GM10847 (cell line): ENCODE measurements around the gene TGFBR3.

Experiments used
- POLR2A ChIP-seq: IDR thresholded peaks from 2 replicates; pipeline ENCODE4 v1.6.1; 2011; ENCODE audit not compliant: insufficient read length; ENCODE audit errors: extremely low read depth

Gene TGFBR3

DNA sequence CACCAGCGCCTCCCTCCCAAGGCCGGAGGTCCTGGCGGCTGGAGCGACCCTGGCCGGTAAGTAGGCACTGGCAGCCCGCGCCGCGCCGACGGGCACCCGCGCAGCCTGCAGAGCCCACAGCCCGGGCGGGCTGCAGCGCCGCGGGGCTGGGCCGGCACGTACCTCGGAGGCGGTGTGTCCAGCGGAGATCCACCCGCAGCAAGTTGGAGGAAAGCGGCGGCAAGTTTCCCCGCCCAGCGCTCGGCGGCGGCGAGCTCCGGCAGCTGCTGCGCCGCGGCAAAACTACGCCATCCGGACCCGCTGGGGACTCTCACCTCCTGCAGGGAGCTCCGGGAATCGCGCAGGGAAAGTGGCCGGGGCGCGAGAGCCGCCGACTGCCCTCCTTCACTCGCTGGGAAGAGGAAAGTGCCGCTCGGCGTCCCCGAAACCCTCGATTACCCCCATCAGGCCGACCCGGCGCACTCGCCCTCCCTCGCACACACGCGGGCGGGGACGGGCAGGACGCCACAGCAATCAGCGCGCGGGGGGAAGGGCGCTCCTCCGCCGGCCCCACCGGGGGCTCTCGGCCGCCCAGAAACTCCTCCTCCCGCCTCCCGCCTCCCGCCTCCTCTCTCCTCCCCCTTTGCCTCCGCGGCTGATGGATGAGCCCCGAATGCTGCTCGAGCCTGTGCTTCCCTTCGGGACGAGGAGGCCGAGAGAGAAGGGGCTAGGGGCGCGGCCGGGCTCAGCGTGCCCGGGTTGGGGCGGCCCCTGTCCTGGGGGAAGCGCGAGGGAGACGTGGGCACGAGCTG is at the start of gene TGFBR3:
TSS of gene TGFBR3 (minus strand) at position 436 of the 791 bp plus-strand sequence. CDS start 24,620 bp downstream, outside the sequence.
- TF ChIP-seq POLR2A = no peak

- no peak for TF ChIP-seq POLR2A
Observed at GRCh38 chr1:91929250-91929649, 43.3 kb upstream of the TGFBR3 start.

DNA sequence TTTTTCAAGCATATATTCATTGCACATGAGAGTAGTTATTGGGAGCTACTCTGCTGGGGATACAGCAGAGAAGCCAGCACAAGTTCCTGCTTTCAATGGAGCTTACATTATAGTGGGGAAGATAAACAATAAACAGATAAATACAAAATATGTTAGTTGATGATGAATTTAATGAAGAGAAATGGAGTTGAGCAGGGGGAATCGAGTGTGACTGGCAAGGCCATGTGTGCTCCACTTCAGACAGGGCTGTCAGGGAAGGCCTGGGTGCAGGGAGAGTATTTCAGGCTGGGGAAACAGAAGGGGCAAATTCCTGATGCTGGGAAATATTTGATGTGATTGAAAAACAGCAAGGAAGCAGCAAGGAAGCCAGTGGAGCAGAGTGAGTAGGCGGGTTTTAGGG is 42.1 kb upstream of the TGFBR3 start:
- TF ChIP-seq POLR2A = no peak

GRCh38 chr1:91925644-91926435 is 39.9 kb upstream of the TGFBR3 start:
- TF ChIP-seq POLR2A = no peak

GRCh38 chr1:91924146-91924545 is 38.2 kb upstream of the TGFBR3 start:
- TF ChIP-seq POLR2A = no peak

DNA sequence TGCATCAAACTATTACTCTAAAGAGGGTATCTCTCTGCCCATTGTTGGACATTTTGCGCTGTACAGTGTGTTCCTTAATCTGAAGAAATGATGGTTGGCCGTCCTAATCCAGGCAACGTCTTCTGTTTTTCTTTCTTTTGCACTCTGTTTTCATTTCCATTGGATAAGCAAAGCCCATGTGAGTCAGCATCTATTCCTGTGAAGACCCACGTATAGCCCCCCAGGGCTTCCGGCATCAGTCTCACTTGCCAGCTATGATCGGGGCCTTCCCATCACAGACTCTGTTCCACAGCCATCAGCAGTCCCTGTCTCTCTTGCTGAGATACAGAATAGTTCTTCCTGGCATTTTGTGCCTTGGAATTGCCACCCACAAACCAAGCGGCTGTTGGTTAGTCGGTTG is 34.0 kb upstream of the TGFBR3 start:
- no peak for TF ChIP-seq POLR2A

- TF ChIP-seq POLR2A = no peak
Observed at GRCh38 chr1:91916811-91917460, 31.0 kb upstream of the TGFBR3 start.

DNA sequence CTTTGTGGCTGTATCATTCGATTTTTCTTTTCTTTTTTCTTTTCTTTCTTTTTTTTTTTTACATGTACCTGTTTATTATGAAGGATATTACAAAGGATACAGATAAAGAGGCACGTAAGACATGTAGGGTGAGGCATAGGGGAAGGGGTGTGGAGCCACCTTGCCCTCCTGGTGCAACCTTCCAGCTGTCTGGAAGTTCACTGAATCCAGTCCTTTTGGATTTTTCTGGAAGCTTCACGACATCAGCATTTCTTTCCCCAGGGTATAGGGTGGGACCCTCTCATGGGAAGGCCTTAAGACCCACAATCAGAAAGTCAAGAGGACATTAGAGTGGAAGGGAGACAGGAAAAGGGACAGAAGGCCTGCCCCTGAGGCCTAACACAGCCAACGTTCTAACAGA is 30.1 kb upstream of the TGFBR3 start:
- TF ChIP-seq POLR2A = no peak

GRCh38 chr1:91913018-91913417 is 27.1 kb upstream of the TGFBR3 start:
- no peak for TF ChIP-seq POLR2A

- no peak for TF ChIP-seq POLR2A
Observed at GRCh38 chr1:91912266-91912665, 26.3 kb upstream of the TGFBR3 start.

DNA sequence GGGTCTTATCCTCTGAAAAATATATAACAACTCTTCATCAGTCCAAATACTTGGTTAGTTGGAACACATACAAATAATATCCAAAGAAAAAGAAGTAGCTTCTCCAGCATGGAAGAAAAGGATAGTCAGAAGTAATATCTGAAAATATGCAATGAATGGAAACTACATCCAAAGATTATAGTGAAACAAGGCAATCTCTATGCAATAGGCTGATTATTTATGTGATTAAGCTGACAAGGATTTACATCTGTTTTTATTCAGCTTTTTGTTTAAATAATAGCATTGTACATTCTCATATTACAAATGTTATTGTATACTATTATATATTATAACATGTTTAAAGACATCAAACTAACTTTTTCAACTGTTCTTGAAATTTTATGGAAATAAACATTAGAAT is 15.3 kb upstream of the TGFBR3 start:
- no peak for TF ChIP-seq POLR2A

DNA sequence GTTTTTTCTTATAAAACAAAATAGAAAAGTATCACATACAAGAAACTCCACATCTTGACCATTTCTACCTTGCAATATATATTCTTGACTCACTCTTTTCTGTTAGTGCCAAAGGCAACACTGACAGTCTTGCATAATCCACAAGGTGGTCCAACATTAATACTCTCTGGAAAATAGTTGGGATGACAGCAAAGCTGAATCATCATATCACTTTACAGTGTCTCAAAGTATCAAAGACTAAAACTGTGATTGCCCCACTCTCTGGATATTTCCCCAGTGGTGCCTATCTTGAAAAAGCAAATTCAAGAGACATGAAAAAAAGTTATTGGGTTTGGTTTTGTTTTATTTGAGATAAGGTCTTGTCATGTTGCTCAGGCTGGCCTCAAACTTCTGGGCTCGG is 14.6 kb upstream of the TGFBR3 start:
- TF ChIP-seq POLR2A = no peak

DNA sequence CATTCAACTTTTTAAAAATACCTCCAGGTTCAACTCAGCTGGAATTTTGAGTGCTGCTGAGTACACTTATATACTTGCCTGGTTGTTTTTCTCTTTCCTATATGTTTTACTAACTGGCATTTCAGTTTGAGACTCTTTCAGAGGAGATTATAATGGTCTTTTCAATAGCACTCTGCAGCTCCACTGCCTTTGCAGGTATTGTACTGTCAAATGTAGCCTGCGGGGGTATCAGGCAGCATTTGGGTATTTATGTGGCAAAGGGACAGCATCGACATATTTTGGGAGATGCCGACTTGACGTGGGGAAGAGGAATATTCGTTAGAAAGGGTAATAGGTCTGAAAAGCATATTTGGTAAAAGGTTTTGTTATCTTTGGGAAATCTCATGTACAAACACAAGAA is 11.1 kb upstream of the TGFBR3 start:
- TF ChIP-seq POLR2A = no peak

- TF ChIP-seq POLR2A = no peak
Observed at GRCh38 chr1:91895832-91896556, 10.0 kb upstream of the TGFBR3 start.
